Measurements from ENCODE around the gene PPIG.
A peak's percentile ranks its signal among the peaks of the same experiment; 100 is the strongest.

Gene PPIG

GRCh38 chr2:169672406-169672805, 88.3 kb downstream of the PPIG start:
- no peaks in the 10 kb centered on the region for H3K36me3 ChIP-seq (replicated peaks; ENCODE audit: low read depth, low read length)
- no peaks in the 10 kb centered on the region for H3K27me3 ChIP-seq (ENCODE audit: low read depth, low read length)
- H4K20me1 ChIP-seq (ENCODE audit: insufficient read depth, low read length) = no peaks in the 10 kb centered on the region
- no peak overlapping the region for H3K4me2 ChIP-seq (ENCODE audit: low read length)
- TF ChIP-seq CTCF (IDR thresholded peaks at IDR 0.05; ENCODE audit: low read depth, low read length) (no peak), EZH2phosphoT487 (IDR thresholded peaks at IDR 0.05; ENCODE audit: low read depth) (no peak)
- H3K79me2 ChIP-seq (ENCODE audit: low read length) = no peaks in the 10 kb centered on the region
- no peaks in the 10 kb centered on the region for H3K9me3 ChIP-seq (ENCODE audit: insufficient read depth, low read length)
- H3K4me3 ChIP-seq (ENCODE audit: low read length) = no peak overlapping the region
- no peak overlapping the region for H2AFZ ChIP-seq (ENCODE audit: low read depth, low read length)
- H3K9ac ChIP-seq (ENCODE audit: low read length) = no peak overlapping the region
- no peaks in the 10 kb centered on the region for H3K4me1 ChIP-seq (ENCODE audit: low read length)
- no peak overlapping the region for H3K27ac ChIP-seq (ENCODE audit: low read length)

GRCh38 chr2:169673106-169673505, 89.0 kb downstream of the PPIG start:
- no peaks in the 10 kb centered on the region for H3K4me1 ChIP-seq (ENCODE audit: low read length)
- H2AFZ ChIP-seq (ENCODE audit: low read depth, low read length) = no peak overlapping the region
- no peak overlapping the region for H3K4me3 ChIP-seq (ENCODE audit: low read length)
- no peaks in the 10 kb centered on the region for H3K27me3 ChIP-seq (ENCODE audit: low read depth, low read length)
- no peaks in the 10 kb centered on the region for H3K36me3 ChIP-seq (replicated peaks; ENCODE audit: low read depth, low read length)
- no peak overlapping the region for H3K4me2 ChIP-seq (ENCODE audit: low read length)
- no peaks in the 10 kb centered on the region for H3K79me2 ChIP-seq (ENCODE audit: low read length)
- TF ChIP-seq CTCF (IDR thresholded peaks at IDR 0.05; ENCODE audit: low read depth, low read length) = no peak
- no peaks in the 10 kb centered on the region for H4K20me1 ChIP-seq (ENCODE audit: insufficient read depth, low read length)
- no peak overlapping the region for H3K27ac ChIP-seq (ENCODE audit: low read length)
- no peak overlapping the region for H3K9ac ChIP-seq (ENCODE audit: low read length)
- H3K9me3 ChIP-seq (ENCODE audit: insufficient read depth, low read length) = no peaks in the 10 kb centered on the region

- no peaks in the 10 kb centered on the region for H4K20me1 ChIP-seq (ENCODE audit: insufficient read depth, low read length)
- no peaks in the 10 kb centered on the region for H3K79me2 ChIP-seq (ENCODE audit: low read length)
- H3K4me3 ChIP-seq (ENCODE audit: low read length) = no peak overlapping the region
- H2AFZ ChIP-seq (ENCODE audit: low read depth, low read length) = no peak overlapping the region
- no peaks in the 10 kb centered on the region for H3K9me3 ChIP-seq (ENCODE audit: insufficient read depth, low read length)
- TF ChIP-seq EZH2phosphoT487 (IDR thresholded peaks at IDR 0.05; ENCODE audit: low read depth) (no peak), CTCF (IDR thresholded peaks at IDR 0.05; ENCODE audit: low read depth, low read length) (no peak)
- no peak overlapping the region for H3K9ac ChIP-seq (ENCODE audit: low read length)
- no peaks in the 10 kb centered on the region for H3K4me1 ChIP-seq (ENCODE audit: low read length)
- no peaks in the 10 kb centered on the region for H3K27me3 ChIP-seq (ENCODE audit: low read depth, low read length)
- H3K36me3 ChIP-seq (replicated peaks; ENCODE audit: low read depth, low read length) = no peaks in the 10 kb centered on the region
- H3K4me2 ChIP-seq (ENCODE audit: low read length) = no peak overlapping the region
- no peak overlapping the region for H3K27ac ChIP-seq (ENCODE audit: low read length)
These were observed 89.8 kb downstream of the PPIG start for GRCh38 chr2:169673921-169674320.

GRCh38 chr2:169676357-169676756, 92.2 kb downstream of the PPIG start:
- Histone ChIP-seq H3K4me2 (ENCODE audit: low read length) (peak overlapping the region; percentile 18), H2AFZ (ENCODE audit: low read depth, low read length) (peak overlapping the region; percentile 58), H3K27me3 (ENCODE audit: low read depth, low read length) (no peaks in the 10 kb centered on the region), H3K4me3 (ENCODE audit: low read length) (peak overlapping the region; percentile 2; the same call in 1 of the 2 replicates), H3K27ac (ENCODE audit: low read length) (no peak overlapping the region), H3K9me3 (ENCODE audit: insufficient read depth, low read length) (no peaks in the 10 kb centered on the region), H3K79me2 (ENCODE audit: low read length) (no peaks in the 10 kb centered on the region), H3K9ac (ENCODE audit: low read length) (no peak overlapping the region), H3K36me3 (replicated peaks; ENCODE audit: low read depth, low read length) (no peaks in the 10 kb centered on the region), H3K4me1 (ENCODE audit: low read length) (no peaks in the 10 kb centered on the region), H4K20me1 (ENCODE audit: insufficient read depth, low read length) (no peaks in the 10 kb centered on the region)
- peak; percentile 53 for TF ChIP-seq CTCF (IDR thresholded peaks at IDR 0.05; ENCODE audit: low read depth, low read length)
- TF ChIP-seq EZH2phosphoT487 (IDR thresholded peaks at IDR 0.05; ENCODE audit: low read depth) = no peak

Measured in OCI-LY3 (cell line).